ELF-1 (cell line): ENCODE data around the gene TGFB1.
A peak's percentile ranks its signal among the peaks of the same experiment; 100 is the strongest.
"Not testable (repeated sequence)": the region's sequence is repeated elsewhere in the genome, so short reads cannot be mapped to it uniquely, and the experiment has no call there.

Source experiments
- DNase-seq: peaks from one replicate; pipeline ENCODE4 v3.0.0-alpha.2; 2016; ENCODE audit warnings: low read depth, low spot score

TGFB1 gene

GRCh38 chr19:41353466-41354342 is at the start of gene TGFB1:
TGFB1 (minus strand) TSS chr19:41353922; CDS start chr19:41353044, 878 bp downstream.
- DNase-seq, result peak; percentile 80

- DNase-seq, result no peak
Measured at GRCh38 chr19:41402010-41402409, 48.3 kb upstream of the TGFB1 start.

GRCh38 chr19:41401483-41401882 is 47.8 kb upstream of the TGFB1 start:
- DNase-seq, result no peak

GRCh38 chr19:41399525-41399924 is 45.8 kb upstream of the TGFB1 start:
- DNase-seq, result no peak

DNA sequence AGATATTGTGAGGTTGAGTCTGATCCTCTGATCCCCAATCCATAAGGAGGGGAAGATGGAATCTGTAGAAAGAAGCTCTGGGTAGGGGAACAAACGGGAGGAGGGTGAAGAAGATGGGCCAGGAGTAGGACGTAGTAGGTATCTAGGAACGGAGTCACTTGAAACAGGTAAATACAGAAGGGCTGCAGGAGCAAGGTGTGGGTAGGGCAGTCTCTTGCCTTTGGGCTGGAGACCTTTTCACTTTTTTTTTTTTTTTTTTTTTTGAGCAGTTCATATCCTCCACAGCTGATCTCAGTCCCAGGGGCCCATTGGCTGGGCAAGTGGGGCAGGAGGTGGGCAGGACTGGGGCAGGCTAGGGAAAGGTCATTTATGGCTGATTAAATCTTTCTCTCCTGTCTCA is 45.4 kb upstream of the TGFB1 start:
- no peak for DNase-seq

- DNase-seq, result no peak
Measured at GRCh38 chr19:41398598-41398997, 44.9 kb upstream of the TGFB1 start.

DNA sequence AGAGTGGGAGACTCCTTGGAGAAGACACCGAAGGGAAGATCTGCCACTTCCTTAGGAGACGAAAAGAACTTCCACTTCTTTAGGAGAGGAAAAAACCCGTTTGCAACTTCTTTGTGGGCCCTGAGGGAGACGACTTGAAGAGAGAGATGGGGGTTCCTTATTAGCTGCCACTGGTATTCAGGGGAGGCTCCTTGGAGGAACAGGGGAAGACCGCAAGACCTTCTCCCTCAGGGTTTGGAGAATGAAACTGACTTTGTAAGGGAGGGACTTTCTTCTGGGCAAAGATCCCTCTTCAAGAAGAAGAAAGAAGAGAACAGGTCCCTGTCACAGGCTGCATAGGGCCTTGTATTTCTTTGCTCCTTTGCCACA is 44.3 kb upstream of the TGFB1 start:
- no peak for DNase-seq

DNA sequence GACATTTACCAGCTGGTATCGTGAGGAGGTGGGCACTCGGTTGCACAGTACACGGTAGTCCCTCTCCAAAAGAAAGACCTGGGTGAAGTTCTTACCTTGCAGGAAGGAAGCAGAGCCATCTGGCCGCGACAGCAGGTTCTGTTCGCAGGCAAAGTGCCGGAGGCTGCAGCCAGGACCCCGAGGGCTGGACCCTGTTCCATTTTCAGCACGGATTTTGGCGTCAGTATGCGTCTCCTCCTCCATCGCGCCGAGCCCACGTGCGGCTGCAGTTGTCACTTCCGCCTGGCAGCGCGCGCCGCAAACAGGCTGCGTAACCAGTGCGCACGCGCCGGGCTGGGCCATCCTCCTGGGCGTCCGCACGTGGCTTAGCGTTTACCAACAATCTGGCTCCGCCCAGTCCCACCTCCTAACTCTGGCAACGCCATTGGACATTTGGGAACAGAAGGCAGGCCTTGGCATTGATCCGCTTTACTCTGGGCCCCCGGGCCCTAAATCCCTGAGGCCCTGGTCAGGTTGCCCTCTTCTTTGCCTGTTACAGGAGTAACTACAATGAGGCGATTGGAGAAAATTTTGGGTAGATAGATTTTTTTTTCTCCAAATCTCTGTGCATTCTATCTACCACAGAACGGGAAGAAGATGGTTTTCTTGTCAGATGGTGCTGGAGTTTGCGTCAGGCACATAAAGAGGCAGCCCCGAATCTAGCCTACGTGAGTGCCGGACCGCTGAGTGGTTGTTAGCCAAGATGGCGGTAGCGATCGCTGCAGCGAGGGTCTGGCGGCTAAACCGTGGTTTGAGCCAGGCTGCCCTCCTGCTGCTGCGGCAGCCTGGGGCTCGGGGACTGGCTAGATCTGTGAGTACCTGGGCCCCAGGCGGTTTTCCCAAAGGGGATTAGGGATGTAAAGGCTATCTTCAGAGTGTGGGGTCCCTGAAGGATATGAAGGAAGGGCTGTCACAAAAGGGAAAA is 43.6 kb upstream of the TGFB1 start, which contains the start of the genes BCKDHA and EXOSC5:
TSS of gene BCKDHA (plus strand) at position 733 of the 964 bp plus-strand sequence. CDS start at position 743, 10 bp downstream.
TSS of gene EXOSC5 (minus strand) at position 274 of the 964 bp plus-strand sequence. CDS start at position 243, 31 bp downstream.
- peak; percentile 99 for DNase-seq

DNA sequence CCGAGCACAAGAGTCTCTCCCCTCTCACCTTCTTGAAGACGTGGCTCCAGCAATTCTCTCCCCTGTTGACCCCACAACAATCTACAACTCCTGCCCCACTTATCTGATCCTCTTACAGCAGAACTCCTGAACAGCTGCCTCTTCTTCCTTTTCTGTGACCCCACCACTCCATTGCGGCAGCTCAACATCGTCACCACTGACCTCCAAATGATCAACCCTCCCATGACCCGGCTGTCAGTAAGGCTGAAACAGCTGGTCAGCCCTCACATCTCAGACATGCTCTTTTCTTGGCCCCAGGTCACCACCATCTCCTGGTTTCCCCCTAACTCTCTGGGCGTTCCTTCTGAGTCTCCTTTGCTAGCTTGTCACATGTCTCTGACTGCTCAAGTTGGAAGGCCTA is 41.6 kb upstream of the TGFB1 start:
- no peak for DNase-seq

- DNase-seq, result no peak
Measured at GRCh38 chr19:41392775-41393174, 39.1 kb upstream of the TGFB1 start.

- DNase-seq, result no peak
Measured at GRCh38 chr19:41391618-41392017, 37.9 kb upstream of the TGFB1 start.

GRCh38 chr19:41386442-41386841 is 32.7 kb upstream of the TGFB1 start:
- DNase-seq, result no peak

- no peak for DNase-seq
Measured at GRCh38 chr19:41384351-41384750, 30.6 kb upstream of the TGFB1 start.

GRCh38 chr19:41381536-41381935 is 27.8 kb upstream of the TGFB1 start:
- DNase-seq, result not testable (repeated sequence)

DNA sequence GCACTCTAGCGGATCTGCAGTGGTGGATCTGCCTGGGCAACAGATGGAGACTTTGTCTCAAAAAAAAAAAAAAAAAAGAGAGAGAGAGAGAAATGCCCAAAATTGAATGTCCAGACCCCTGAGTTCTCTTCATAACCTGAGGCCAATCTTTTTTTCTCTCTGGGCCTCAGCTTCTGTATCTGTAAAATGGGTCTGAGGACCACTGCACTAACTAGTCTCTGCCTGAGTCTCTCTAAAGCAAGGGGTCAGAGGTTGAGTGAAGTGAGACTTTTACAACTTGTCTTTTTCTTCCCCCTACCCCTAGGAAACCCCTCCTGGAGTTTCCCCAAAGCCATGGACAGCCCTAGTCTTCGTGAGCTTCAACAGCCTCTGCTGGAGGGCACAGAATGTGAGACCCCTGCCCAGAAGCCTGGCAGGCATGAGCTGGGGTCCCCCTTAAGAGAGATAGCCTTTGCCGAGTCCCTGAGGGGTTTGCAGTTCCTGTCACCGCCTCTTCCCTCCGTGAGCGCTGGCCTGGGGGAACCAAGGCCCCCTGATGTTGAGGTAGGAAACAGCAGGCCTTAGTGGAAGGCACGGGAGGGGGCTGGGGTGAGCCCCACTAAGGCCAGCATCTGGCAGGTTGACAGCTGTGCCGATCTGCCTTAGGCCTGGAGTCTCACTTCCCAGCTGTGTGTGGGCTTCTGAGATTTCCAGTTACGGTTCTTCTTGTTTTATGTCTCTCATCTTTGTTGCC is 24.4 kb upstream of the TGFB1 start:
- peak; percentile 62 for DNase-seq

GRCh38 chr19:41376998-41377365 is 23.3 kb upstream of the TGFB1 start:
- no peak for DNase-seq

- peak; percentile 62 for DNase-seq
Measured at GRCh38 chr19:41376241-41376997, 22.7 kb upstream of the TGFB1 start, which contains the start of gene TMEM91. TMEM91 (plus strand) TSS chr19:41376533; CDS start chr19:41378310, 1,777 bp downstream.

GRCh38 chr19:41373993-41374392 is 20.3 kb upstream of the TGFB1 start:
- DNase-seq, result no peak

GRCh38 chr19:41372501-41372900 is 18.8 kb upstream of the TGFB1 start:
- no peak for DNase-seq

GRCh38 chr19:41371541-41371940 is 17.8 kb upstream of the TGFB1 start:
- no peak for DNase-seq

DNA sequence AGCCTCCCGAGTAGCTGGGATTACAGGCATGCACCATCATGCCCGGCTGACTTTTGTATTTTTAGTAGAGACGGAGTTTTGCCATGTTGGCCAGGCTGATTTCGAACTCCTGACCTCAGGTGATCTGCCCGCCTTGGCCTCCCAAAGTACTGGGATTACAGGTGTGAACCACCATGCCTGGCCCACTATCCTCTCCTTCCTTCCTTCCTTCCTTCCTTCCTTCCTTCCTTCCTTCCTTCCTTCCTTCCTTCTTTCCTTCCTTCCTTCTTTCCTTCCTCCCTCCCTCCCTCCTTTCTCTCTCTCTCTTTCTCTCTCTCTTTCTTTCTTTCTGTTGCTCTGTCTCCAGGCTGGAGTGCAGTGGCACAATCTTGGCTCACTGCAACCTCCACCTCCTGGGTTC is 17.4 kb upstream of the TGFB1 start:
- not testable (repeated sequence) for DNase-seq
